Neural cell (in vitro differentiated cells): ENCODE data around the gene BZW2.

ENCODE experiments used
- CTCF ChIP-seq: fragments of 450-650 bp; IDR thresholded peaks from 2 replicates; pipeline ENCODE4 v1.5.1; 2014; ENCODE audit warnings: antibody characterized with exemption, mild to moderate bottlenecking, moderate library complexity; ENCODE audit not compliant: poor library complexity, severe bottlenecking
- EZH2 ChIP-seq: fragments of 200-600, 300-800 bp; shearing (Covaris generic), sonication (generic); IDR thresholded peaks from 2 replicates; pipeline ENCODE4 v1.6.1; 2014; ENCODE audit warnings: antibody characterized with exemption, low read length, borderline replicate concordance, mild to moderate bottlenecking; ENCODE audit not compliant: insufficient read depth, poor library complexity, severe bottlenecking
- MXI1 ChIP-seq: fragments of 450-650 bp; conservative IDR thresholded peaks from 2 replicates; pipeline ENCODE4 v1.6.1; 2014; ENCODE audit warnings: antibody characterized with exemption, mild to moderate bottlenecking; ENCODE audit not compliant: poor library complexity, severe bottlenecking

DNA sequence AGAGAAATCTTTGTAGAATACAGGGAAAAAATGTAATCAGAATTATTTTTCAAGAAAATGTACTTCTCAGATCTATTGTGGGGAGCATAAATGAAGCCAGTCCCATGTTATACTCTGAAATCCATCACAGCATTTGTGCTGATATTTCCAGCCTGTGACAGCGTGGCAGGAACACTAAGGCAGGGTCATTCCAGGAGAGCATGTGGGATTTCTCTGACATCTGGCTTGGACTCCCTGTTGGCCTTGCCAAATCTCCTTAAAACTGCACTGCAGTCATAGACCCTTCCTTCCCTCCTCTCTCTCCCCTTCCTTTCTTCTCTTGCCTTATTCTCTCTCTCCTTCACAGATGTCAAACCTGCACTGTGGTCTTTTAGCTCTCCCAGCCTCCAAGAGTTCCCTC, 101.1 kb downstream of the BZW2 start:
- TF ChIP-seq CTCF: no peak
- no peak for TF ChIP-seq MXI1
- TF ChIP-seq EZH2: no peak
